ENCODE results near the gene OR5C1. TPM values are rescaled to one million over a fixed set of nuclear protein-coding genes. Genes with fewer than 3 reads are reported as not detected.
"Not testable (repeated sequence)": the region's sequence is repeated elsewhere in the genome, so short reads cannot be mapped to it uniquely, and the experiment has no call there.

The OR5C1 gene
- total and polyA plus RNA-seq, 9 donors, result not detected

DNA sequence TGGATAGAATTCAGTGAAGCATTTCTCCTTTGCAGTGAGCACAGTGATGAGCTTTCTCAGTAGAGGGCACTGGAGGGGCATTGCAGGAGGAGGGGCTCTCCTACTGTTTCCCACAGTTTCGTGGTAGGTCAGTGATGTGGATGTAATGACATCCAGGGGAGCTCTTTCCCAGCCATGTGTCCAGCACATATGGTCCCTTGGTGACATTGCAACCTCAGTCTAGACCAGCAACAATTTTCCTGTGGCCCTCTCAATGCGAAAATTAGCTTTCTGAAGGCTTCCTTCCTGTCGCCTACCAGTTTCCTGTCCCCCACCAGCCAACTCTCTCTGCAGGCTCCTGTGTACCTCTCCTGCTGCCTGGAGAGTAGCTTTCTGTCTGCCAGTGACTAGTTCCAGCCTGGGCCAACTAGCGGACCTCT is 46.6 kb downstream of the OR5C1 start:
- no peak for DNase-seq
- TF ChIP-seq, protein P1, sequence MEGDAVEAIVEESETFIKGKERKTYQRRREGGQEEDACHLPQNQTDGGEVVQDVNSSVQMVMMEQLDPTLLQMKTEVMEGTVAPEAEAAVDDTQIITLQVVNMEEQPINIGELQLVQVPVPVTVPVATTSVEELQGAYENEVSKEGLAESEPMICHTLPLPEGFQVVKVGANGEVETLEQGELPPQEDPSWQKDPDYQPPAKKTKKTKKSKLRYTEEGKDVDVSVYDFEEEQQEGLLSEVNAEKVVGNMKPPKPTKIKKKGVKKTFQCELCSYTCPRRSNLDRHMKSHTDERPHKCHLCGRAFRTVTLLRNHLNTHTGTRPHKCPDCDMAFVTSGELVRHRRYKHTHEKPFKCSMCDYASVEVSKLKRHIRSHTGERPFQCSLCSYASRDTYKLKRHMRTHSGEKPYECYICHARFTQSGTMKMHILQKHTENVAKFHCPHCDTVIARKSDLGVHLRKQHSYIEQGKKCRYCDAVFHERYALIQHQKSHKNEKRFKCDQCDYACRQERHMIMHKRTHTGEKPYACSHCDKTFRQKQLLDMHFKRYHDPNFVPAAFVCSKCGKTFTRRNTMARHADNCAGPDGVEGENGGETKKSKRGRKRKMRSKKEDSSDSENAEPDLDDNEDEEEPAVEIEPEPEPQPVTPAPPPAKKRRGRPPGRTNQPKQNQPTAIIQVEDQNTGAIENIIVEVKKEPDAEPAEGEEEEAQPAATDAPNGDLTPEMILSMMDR (IDR thresholded peaks at IDR 0.05), result no peak
- TF ChIP-seq POLR2A (IDR thresholded peaks at IDR 0.05) (no peak), EP300 (IDR thresholded peaks at IDR 0.05) (no peak)
- 61 to 69% (median 63%) methylated on average over 4 of the region's 4 CpGs for WGBS, 3 donors

DNA sequence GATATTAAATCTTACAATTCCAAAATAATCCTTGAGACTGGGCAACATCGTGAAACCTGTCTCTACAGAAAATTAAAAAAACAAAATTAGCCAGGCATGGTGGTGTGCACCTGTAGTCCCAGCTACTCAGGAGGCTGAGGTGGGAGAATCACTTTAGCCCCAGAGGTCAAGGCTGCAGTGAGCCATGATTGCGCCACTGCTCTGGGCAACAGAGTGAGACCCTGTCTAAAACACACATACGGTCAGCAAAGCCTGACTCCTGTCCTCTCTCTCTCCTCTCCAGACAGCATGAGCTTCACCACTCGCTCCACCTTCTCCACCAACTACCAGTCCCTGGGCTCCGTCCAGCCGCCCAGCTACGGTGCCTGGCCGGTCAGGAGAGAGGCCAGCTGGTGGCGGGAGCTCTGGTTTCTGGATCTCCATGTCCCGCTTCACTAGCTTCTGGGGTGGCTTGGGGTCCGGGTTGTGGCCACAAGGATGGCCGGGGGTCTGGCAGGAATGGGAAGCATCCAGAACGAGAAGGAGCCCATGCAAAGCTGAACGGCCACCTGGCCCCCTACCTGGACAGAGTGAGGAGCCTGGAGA is 48.6 kb downstream of the OR5C1 start:
- H3K4me1 ChIP-seq (ENCODE audit: insufficient read depth), result no peaks in the 10 kb centered on the region
- TF ChIP-seq EP300 (IDR thresholded peaks at IDR 0.05) (no peak), POLR2A (IDR thresholded peaks at IDR 0.05) (no peak)
- TF ChIP-seq, protein P1 (IDR thresholded peaks at IDR 0.05), result no peak
- no peaks in the 10 kb centered on the region for H3K36me3 ChIP-seq
- no peaks in the 10 kb centered on the region for H3K27me3 ChIP-seq
- H3K27ac ChIP-seq, result no peak overlapping the region
- intact Hi-C loops (cut with DNase I), result loop anchor here in 1 of 4 donors (10.0 kb wide), 1 partner anchor 517 kb away; the partner anchor contains the start of gene CRB2
- no peak overlapping the region for H3K4me3 ChIP-seq
- H3K9me3 ChIP-seq, result no peaks in the 10 kb centered on the region
- whole genome bisulfite sequencing, 3 donors, result 92 to 93% (median 93%) methylated on average over 14 of the region's 14 CpGs
- no peak for DNase-seq

More for the DNA sequence above, 46.6 kb downstream of the OR5C1 start:
- intact Hi-C loops (cut with DNase I), result loop anchor here in 1 of 4 donors (10.0 kb wide), 1 partner anchor 519 kb away; the partner anchor contains the start of gene CRB2
- no peak overlapping the region for H3K27ac ChIP-seq
- H3K9me3 ChIP-seq, result no peaks in the 10 kb centered on the region
- H3K4me1 ChIP-seq (ENCODE audit: insufficient read depth), result no peaks in the 10 kb centered on the region
- H3K27me3 ChIP-seq, result no peaks in the 10 kb centered on the region
- H3K4me3 ChIP-seq, result no peak overlapping the region
- no peaks in the 10 kb centered on the region for H3K36me3 ChIP-seq

DNA sequence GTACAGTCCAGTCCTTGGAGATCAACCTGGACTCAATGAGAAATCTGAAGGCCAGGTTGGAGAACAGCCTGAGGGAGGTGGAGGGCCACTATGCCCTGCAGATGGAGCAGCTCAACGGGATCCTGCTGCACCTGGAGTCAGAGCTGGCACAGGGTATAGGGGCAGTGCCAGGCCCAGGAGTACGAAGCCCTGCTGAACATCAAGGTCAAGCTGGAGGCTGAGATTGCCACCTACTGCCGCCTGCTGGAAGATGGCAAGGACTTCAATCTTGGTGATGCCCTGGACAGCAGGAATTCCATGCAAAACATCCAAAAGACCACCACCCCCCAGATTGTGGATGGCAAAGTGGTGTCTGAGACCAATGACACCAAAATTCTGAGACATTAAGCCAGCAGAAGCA is 49.7 kb downstream of the OR5C1 start:
- intact Hi-C loops (cut with DNase I), result loop anchor here in 1 of 4 donors (10.0 kb wide), 1 partner anchor 516 kb away; the partner anchor contains the start of gene CRB2
- not testable (repeated sequence) for DNase-seq; H3K9me3 ChIP-seq; H3K27ac ChIP-seq; H3K4me3 ChIP-seq; H3K36me3 ChIP-seq; H3K27me3 ChIP-seq; H3K4me1 ChIP-seq (ENCODE audit: insufficient read depth)
- WGBS, 3 donors, result 70 to 84% (median 77%) methylated on average over 3 of the region's 3 CpGs

Other genes starting within 250 kb of the OR5C1 start
- not detected for gene OR1N2, start 235.8 kb upstream of the OR5C1 start, total RNA-seq
- gene OR1N2, start 235.8 kb upstream of the OR5C1 start, polyA plus RNA-seq, result not detected
- under 1 TPM in 3 of 7 donors, not detected in 4; 0.20 to 0.24 (median 0.22) TPM for gene OR1L8, start 205.5 kb upstream of the OR5C1 start, total RNA-seq
- under 1 TPM in 1 of 2 donors, not detected in 1; 0.28 TPM for gene OR1L8, start 205.5 kb upstream of the OR5C1 start, polyA plus RNA-seq
- gene OR1Q1, start 174.2 kb upstream of the OR5C1 start, total RNA-seq, result not detected
- not detected for gene OR1Q1, start 174.2 kb upstream of the OR5C1 start, polyA plus RNA-seq
- gene OR1B1, start 131.3 kb upstream of the OR5C1 start, total RNA-seq, result not detected
- not detected for gene OR1B1, start 131.3 kb upstream of the OR5C1 start, polyA plus RNA-seq
- gene OR1L1, start 127.2 kb upstream of the OR5C1 start, total RNA-seq, result not detected
- not detected for gene OR1L1, start 127.2 kb upstream of the OR5C1 start, polyA plus RNA-seq
- gene OR1L3, start 113.8 kb upstream of the OR5C1 start, total RNA-seq, result not detected
- gene OR1L3, start 113.8 kb upstream of the OR5C1 start, polyA plus RNA-seq, result not detected
- not detected for gene OR1L4, start 64.9 kb upstream of the OR5C1 start, total RNA-seq
- not detected for gene OR1L4, start 64.9 kb upstream of the OR5C1 start, polyA plus RNA-seq
- gene OR1L6, start 46.6 kb upstream of the OR5C1 start, total RNA-seq, result not detected
- not detected for gene OR1L6, start 46.6 kb upstream of the OR5C1 start, polyA plus RNA-seq
- gene OR1K1, start 11.2 kb downstream of the OR5C1 start, total RNA-seq, result not detected
- not detected for gene OR1K1, start 11.2 kb downstream of the OR5C1 start, polyA plus RNA-seq
- 10 to 100 TPM; 12.0 to 19.0 (median 16.5) TPM for gene PDCL, start 39.7 kb downstream of the OR5C1 start, total RNA-seq
- 10 to 100 TPM in 1 of 2 donors, 1 to 10 TPM in 1; 9.2 to 12.2 TPM for gene PDCL, start 39.7 kb downstream of the OR5C1 start, polyA plus RNA-seq
- gene RC3H2, start 116.4 kb downstream of the OR5C1 start, total RNA-seq, result 10 to 100 TPM; 24.9 to 40.9 (median 32.0) TPM
- 10 to 100 TPM; 10.2 to 17.5 TPM for gene RC3H2, start 116.4 kb downstream of the OR5C1 start, polyA plus RNA-seq
- gene ZBTB6, start 124.4 kb downstream of the OR5C1 start, total RNA-seq, result 10 to 100 TPM in 4 of 7 donors, 1 to 10 TPM in 3; 6.8 to 13.8 (median 10.0) TPM
- 1 to 10 TPM; 5.3 to 6.8 TPM for gene ZBTB6, start 124.4 kb downstream of the OR5C1 start, polyA plus RNA-seq
- gene ZBTB26, start 142.6 kb downstream of the OR5C1 start, total RNA-seq, result 10 to 100 TPM in 6 of 7 donors, 1 to 10 TPM in 1; 6.0 to 15.4 (median 11.8) TPM
- 10 to 100 TPM in 1 of 2 donors, 1 to 10 TPM in 1; 7.7 to 10.3 TPM for gene ZBTB26, start 142.6 kb downstream of the OR5C1 start, polyA plus RNA-seq
- 10 to 100 TPM; 39.3 to 64.8 (median 60.4) TPM for gene RABGAP1, start 152.1 kb downstream of the OR5C1 start, total RNA-seq
- 10 to 100 TPM; 27.1 to 41.1 TPM for gene RABGAP1, start 152.1 kb downstream of the OR5C1 start, polyA plus RNA-seq
- 1 to 10 TPM in 5 of 7 donors, not detected in 2; 1.4 to 2.4 (median 1.9) TPM for gene GPR21, start 244.7 kb downstream of the OR5C1 start, total RNA-seq
- gene GPR21, start 244.7 kb downstream of the OR5C1 start, polyA plus RNA-seq, result under 1 TPM; 0.39 to 0.60 TPM